CD1c-positive myeloid dendritic cell (primary cell): ENCODE measurements around the gene UTP25.
A peak's percentile ranks its signal among the peaks of the same experiment; 100 is the strongest.

ENCODE experiments used
- DNase-seq: peaks from one replicate; pipeline ENCODE4 v3.0.0-alpha.2; 2016; ENCODE audit errors: extremely low spot score

The UTP25 gene

DNA sequence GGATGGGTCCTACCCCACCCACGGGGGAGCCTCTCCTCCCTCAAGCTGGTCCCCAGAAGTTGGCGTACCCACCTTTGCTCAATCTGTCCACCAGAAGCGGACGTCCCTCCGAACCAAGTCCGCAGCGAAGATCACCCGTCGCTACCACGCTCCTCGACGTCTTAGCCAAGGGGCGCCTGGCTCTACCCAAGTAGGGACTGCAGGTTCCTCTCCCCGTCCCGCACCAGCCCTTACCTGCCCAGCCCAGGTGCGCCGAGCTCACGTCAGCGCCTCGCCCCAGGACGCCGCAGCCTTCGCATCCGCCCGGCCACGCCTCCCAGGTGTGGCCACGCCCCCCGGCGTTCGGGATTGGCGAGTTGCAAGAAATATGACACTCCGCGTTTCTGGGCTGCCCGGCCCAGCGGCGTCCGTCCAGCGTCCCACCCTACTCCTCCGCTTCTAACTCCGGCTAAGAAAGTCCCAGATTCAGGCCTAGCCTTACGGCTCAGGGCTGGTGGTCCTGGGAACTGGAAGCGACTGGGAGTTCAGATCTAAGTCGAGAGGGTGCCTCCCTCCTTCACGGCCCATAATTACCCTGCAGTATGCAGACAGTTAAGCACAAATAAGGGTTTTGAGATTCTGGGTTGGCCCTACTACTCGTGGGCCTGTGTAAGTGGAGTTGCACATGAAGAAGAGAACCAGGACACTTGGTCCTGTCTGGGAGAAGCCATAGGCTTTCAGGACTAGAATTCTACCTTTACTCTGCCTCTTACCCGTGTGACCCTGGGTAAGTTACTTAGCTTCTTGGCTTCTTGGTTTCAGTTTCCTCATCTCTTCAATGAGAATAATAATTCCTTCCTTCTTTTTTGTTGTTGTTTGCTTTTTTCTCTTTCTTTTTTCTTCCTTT lies 21.7 kb upstream of the UTP25 start, which contains the start of gene IRF6:
Gene IRF6 (minus strand): TSS at position 268 of the 886 bp plus-strand sequence. CDS start 4,729 bp downstream, outside the sequence.
- DNase-seq, result peak; percentile 68

- DNase-seq, result no peak
These were observed 20.3 kb upstream of the UTP25 start for GRCh38 chr1:209807509-209807908.

- DNase-seq, result no peak
These were observed 19.7 kb upstream of the UTP25 start for GRCh38 chr1:209808059-209808581.

DNA sequence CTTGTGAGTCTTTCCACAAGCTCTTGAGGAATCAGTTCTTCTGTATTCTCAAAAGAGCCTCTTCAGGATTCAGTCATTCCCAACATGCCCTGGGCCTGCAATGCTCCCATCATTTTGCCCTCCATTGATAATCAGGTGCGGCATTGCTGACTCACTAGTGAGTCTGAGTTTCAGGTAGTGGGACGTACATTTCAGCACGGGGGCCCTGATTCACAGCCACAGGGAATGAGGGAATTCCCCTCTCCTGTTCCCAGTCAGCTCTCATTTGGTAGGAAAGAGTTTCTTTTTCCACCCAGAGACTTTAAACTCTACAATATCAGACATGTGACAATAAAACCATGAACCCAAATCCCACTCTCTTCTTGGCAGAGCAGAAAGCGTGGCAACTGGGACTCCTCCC lies 18.2 kb upstream of the UTP25 start:
- no peak for DNase-seq

GRCh38 chr1:209810783-209811182 lies 17.0 kb upstream of the UTP25 start:
- no peak for DNase-seq

- DNase-seq, result no peak
These were observed 13.9 kb upstream of the UTP25 start for GRCh38 chr1:209813902-209814301.

- DNase-seq, result no peak
These were observed 12.3 kb upstream of the UTP25 start for GRCh38 chr1:209815490-209815889.

- DNase-seq, result no peak
These were observed 11.8 kb upstream of the UTP25 start for GRCh38 chr1:209815931-209816341.

- DNase-seq, result no peak
These were observed 10.8 kb upstream of the UTP25 start for GRCh38 chr1:209816923-209817322.

GRCh38 chr1:209817691-209818090 lies 10.1 kb upstream of the UTP25 start:
- no peak for DNase-seq

- no peak for DNase-seq
These were observed 8.7 kb upstream of the UTP25 start for GRCh38 chr1:209819058-209819457.

- no peak for DNase-seq
These were observed 6.8 kb upstream of the UTP25 start for GRCh38 chr1:209820986-209821385.

DNA sequence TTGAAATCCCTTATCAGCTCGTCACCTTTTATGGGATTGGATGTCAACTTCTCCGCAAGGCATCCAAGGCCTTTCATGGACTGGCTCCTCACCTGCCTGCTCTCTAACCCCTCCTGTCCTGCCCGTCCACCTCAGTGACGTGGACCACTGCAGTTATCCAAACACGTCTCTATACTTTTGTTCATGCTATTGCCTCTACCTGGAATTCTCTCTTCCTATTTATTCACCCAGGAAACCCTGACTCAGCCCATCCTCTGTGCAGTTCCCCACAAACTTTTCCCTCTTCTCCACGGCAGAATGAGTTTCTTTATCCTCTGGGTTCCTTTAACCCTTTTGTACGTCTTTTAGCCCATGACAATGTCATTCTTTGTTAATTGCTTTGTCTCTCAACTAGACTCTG lies 5.1 kb upstream of the UTP25 start:
- no peak for DNase-seq

GRCh38 chr1:209823143-209824041 lies 4.4 kb upstream of the UTP25 start:
- DNase-seq, result peak; percentile 61

DNA sequence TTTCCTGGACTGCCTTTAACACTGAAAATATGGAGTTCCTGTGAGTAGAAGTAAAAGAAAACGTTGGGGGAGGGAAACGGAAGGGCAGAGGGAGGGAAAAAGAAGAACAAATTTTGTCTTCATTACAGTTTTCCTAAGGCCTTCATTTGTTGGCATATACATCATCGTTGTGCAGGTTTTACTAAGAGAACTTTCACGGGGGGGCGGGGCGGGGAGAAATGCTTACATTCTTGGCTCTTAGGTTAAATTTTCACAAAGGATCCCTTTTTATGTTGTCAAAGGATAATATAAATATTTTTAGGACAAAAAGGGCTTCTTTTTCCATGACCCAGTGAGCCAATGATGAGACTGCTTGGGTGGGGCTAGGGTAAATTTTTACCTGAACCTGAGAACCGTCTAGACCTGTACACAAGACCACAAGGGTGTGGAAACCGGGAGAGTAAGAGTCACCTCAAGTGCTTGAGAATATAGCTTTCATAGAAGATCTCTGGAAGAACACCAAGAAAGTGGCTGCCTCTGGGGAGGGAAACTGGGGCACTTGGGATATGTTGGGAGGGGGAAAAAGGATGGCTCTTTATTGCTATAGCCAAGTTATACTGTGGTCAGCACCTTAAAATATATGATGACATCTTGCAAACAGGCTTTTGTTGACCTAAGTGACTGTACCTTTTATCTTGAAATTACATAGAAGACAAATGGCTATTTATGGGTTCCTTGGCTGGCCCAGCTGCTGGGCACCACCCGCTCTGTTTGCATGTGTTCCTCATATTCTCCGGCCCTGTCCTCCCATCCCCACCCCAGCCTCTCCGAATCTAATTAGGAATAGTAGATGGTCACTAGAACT lies 2.0 kb upstream of the UTP25 start:
- no peak for DNase-seq

- DNase-seq, result no peak
These were observed 1.9 kb downstream of the UTP25 start for GRCh38 chr1:209829716-209830115.

DNA sequence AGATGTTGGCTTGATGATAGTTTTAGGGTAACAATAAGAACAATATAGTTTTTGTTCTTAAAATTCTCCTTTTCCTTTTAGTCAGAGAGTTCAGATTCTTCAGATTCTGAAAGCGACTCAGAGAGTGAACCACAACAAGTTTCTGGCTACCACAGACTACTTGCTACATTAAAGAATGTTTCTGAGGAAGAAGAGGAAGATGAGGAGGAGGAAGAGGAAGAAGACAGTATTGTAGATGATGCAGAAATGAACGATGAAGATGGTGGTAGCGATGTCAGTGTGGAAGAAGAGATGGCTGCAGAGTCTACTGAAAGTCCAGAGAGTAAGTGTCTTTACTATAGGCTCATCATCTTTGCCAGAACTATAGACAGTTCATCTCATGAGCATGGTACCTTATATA lies 3.0 kb downstream of the UTP25 start:
- DNase-seq, result no peak

- DNase-seq, result no peak
These were observed 3.8 kb downstream of the UTP25 start for GRCh38 chr1:209831615-209832014.

GRCh38 chr1:209835782-209836298 lies 8.1 kb downstream of the UTP25 start:
- DNase-seq, result no peak

GRCh38 chr1:209837671-209838070 lies 9.9 kb downstream of the UTP25 start:
- DNase-seq, result no peak

GRCh38 chr1:209838537-209838936 lies 10.8 kb downstream of the UTP25 start:
- DNase-seq, result no peak
